Suprapubic skin (tissue), 4 donors: ENCODE measurements around the gene MVD. TPM values are rescaled to one million over a fixed set of nuclear protein-coding genes. Genes with fewer than 3 reads are reported as not detected.
A peak's percentile ranks its signal among the peaks of the same experiment; 100 is the strongest.

ENCODE experiments used
- DNase-seq, 2 donors: peaks; one replicate each; pipeline ENCODE4 v3.0.0-alpha.2; 2019; ENCODE audit warnings: low spot score in 2 of 2
- H3K27ac ChIP-seq: fragments of 200-600 bp; sonication (generic); one replicate; pipeline ENCODE4 v1.5.1; 2019
- H3K27me3 ChIP-seq: fragments of 200-600 bp; sonication (generic); one replicate; pipeline ENCODE4 v1.5.1; 2019
- H3K36me3 ChIP-seq: fragments of 200-600 bp; sonication (generic); one replicate; pipeline ENCODE4 v1.5.1; 2019
- H3K4me1 ChIP-seq: fragments of 200-600 bp; sonication (generic); one replicate; pipeline ENCODE4 v1.5.1; 2019
- H3K4me3 ChIP-seq: fragments of 200-600 bp; sonication (generic); one replicate; pipeline ENCODE4 v1.5.1; 2019; ENCODE audit warnings: mild to moderate bottlenecking
- H3K9me3 ChIP-seq: fragments of 200-600 bp; sonication (generic); one replicate; pipeline ENCODE4 v1.5.1; 2019
- CTCF ChIP-seq, 2 donors: fragments of 200-600 bp in 1 of 2; fragments of 450-650 bp in 1 of 2; sonication (generic) in 1 of 2; IDR thresholded peaks; one replicate each; pipeline ENCODE4 v1.5.1; 2016 to 2019; ENCODE audit warnings: antibody characterized with exemption in 2 of 2, mild to moderate bottlenecking in 1 of 2, moderate library complexity in 1 of 2
- EP300 ChIP-seq: sonication (generic); formaldehyde crosslinking; IDR thresholded peaks from one replicate; pipeline ENCODE4 v1.6.1; 2017; ENCODE audit warnings: antibody characterized with exemption
- POLR2A ChIP-seq, 2 donors: fragments of 450-650 bp; IDR thresholded peaks; one replicate each; pipeline ENCODE4 v1.6.1; 2017; ENCODE audit warnings: antibody characterized with exemption in 2 of 2, mild to moderate bottlenecking in 2 of 2, moderate library complexity in 2 of 2
- POLR2AphosphoS5 ChIP-seq, 3 donors: sonication (generic); formaldehyde crosslinking; IDR thresholded peaks; one replicate each; pipeline ENCODE4 v1.6.1; 2017; ENCODE audit warnings: antibody characterized with exemption in 3 of 3
- WGBS: methylation state at CpG from one replicate; pipeline ENCODE4 v1.1.5; 2018; 5-methylcytosine and 5-hydroxymethylcytosine counted together
- total RNA-seq, 4 donors: library from RNA; depleted of rRNA; stranded (reverse); fragments of >200 nt; gene quantifications; one replicate each; pipeline ENCODE4 v1.1.0, GENCODE V29; 2016

MVD gene
- 10 to 100 TPM; 18.9 to 77.6 (median 44.7) TPM for total RNA-seq

DNA sequence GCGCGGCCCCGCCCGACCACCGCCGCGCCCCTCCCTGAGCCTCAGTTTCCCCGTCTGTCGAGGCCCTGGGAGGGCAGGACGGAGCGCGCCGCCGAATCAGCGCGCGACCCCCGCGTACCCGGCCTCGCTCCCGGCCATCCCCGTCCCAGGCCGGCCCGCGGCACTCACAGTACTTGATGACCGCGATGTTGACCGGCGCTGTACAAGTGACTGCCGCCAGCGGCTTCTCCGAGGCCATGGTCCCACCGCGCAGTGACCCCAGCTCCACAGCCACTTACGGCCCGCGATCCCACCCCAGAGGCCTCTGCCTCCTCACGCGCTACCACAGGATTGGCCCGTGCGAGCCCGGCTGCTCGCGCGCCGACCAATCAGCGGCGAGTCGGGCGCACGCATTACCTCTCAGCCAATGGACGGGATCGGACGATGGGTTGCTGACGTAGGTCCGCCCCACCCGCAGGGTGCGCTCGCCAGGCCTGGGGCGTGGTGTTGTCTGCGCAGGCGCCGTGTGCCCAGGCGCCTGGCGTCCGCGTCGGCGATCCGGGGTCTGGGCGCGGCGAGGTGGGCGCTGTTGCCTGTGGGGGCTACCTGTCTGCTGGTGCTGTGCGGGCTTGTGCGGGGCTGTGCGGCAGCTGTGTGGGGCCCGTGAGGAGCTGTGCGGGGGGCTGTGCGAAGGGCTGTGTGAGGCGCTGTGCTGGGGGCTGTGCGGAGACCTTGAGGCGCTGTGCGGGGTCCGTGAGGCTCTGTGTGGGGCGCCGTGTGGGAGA, at the start of gene MVD:
TSS of gene MVD (minus strand) at position 249 of the 764 bp plus-strand sequence. CDS start at position 238, 11 bp downstream.
- Histone ChIP-seq H3K4me1 (peaks cover 23% of the 10 kb centered on the region), H3K27ac (peak within 1 kb of the TSS; percentile 75), H3K27me3 (no peaks in the 10 kb centered on the region), H3K9me3 (no peaks in the 10 kb centered on the region), H3K4me3 (peak within 1 kb of the TSS; percentile 96), H3K36me3 (no peaks in the 10 kb centered on the region)
- no peak for TF ChIP-seq EP300
- peak; percentile 18 to 82 for TF ChIP-seq POLR2A (IDR thresholded peaks at IDR 0.05)
- peak in 2 of 3 donors; percentile 22 to 57 for TF ChIP-seq POLR2AphosphoS5 (IDR thresholded peaks at IDR 0.05)
- no peak for TF ChIP-seq CTCF (IDR thresholded peaks at IDR 0.05)
- 5% methylated on average over 7 of the region's 88 CpGs for WGBS
- DNase-seq, result peak; percentile 97 to 99

DNA sequence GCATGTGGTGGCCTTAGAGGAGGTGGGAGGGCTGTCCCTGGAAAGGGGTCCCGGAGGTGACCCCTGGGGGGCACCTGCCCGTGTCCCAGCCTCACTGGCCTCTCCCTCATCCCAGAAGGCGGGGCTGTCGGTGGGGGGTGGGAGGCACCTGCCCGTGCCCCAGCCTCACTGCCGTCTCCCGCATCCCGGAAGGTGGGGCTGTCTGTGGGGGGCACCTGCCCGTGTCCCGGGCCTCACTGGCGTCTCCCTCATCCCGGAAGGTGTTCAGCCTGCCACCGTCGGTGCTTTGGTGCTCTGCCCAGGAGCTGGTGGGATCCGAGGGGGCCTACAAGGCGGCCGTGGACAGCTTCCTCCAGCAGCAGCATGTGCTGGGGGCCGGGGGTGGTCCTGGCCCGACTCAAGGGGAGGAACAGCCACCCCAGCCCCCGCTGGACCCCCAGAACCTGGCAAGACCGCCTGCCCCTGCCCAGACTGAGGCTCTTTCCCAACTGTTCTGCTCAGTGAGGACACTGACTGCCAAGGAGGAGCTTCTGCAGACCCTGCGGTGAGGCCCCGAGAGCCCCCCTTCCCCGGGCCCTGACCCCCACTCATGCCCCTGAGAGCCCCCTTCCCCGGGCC, 49.6 kb upstream of the MVD start:
- no peaks in the 10 kb centered on the region for H3K9me3 ChIP-seq
- H3K36me3 ChIP-seq, result peaks cover 44% of the 10 kb centered on the region
- peaks cover 8% of the 10 kb centered on the region for H3K4me1 ChIP-seq
- no peak for DNase-seq
- WGBS, result no CpG with 5 or more reads among the region's 25 CpGs
- no peaks in the 10 kb centered on the region for H3K27me3 ChIP-seq
- H3K27ac ChIP-seq, result no peak overlapping the region
- TF ChIP-seq POLR2A (IDR thresholded peaks at IDR 0.05) (no peak), EP300 (no peak), POLR2AphosphoS5 (IDR thresholded peaks at IDR 0.05) (no peak), CTCF (IDR thresholded peaks at IDR 0.05) (no peak)
- H3K4me3 ChIP-seq, result no peak overlapping the region

GRCh38 chr16:88711750-88712340, 49.0 kb upstream of the MVD start:
- DNase-seq, result no peak
- no peaks in the 10 kb centered on the region for H3K27me3 ChIP-seq
- TF ChIP-seq POLR2A (IDR thresholded peaks at IDR 0.05) (no peak), POLR2AphosphoS5 (IDR thresholded peaks at IDR 0.05) (no peak), CTCF (IDR thresholded peaks at IDR 0.05) (no peak), EP300 (no peak)
- 63% methylated on average over 4 of the region's 18 CpGs for WGBS
- no peak overlapping the region for H3K4me3 ChIP-seq
- peaks cover 37% of the 10 kb centered on the region for H3K36me3 ChIP-seq
- H3K27ac ChIP-seq, result no peak overlapping the region
- no peaks in the 10 kb centered on the region for H3K9me3 ChIP-seq
- peaks cover 15% of the 10 kb centered on the region for H3K4me1 ChIP-seq

DNA sequence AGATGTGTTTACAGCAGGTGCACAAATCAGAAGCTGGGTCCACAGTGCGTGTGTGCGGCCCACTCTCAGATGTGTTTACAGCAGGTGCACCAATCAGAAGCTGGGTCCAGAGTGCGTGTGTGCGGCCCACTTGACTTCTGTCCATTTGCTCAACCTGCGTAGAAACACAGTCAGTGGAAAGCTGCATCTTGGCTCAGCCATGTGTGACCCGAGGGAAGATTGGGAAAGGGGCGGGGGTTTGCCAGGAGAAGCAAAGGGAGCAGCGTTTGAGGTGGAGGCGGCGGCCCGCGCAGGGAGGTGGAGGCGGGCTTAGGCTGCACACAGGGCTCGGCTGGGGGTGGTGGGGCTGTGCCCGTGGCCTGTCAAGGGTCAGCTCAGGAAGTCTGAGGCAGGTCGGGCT, 47.7 kb upstream of the MVD start:
- H3K4me3 ChIP-seq, result no peak overlapping the region
- no peak overlapping the region for H3K27ac ChIP-seq
- H3K9me3 ChIP-seq, result no peaks in the 10 kb centered on the region
- 71% methylated on average over 12 of the region's 16 CpGs for WGBS
- H3K27me3 ChIP-seq, result no peaks in the 10 kb centered on the region
- H3K36me3 ChIP-seq, result peaks cover 24% of the 10 kb centered on the region
- no peak for DNase-seq
- peaks cover 20% of the 10 kb centered on the region for H3K4me1 ChIP-seq
- no peak for TF ChIP-seq POLR2AphosphoS5 (IDR thresholded peaks at IDR 0.05)
- TF ChIP-seq CTCF (IDR thresholded peaks at IDR 0.05), result no peak
- TF ChIP-seq POLR2A (IDR thresholded peaks at IDR 0.05), result no peak
- TF ChIP-seq EP300, result no peak
